Endothelial cell of umbilical vein (primary cell): ENCODE results near the gene SRGAP1.

Experiments used
- EZH2 ChIP-seq: IDR thresholded peaks from 2 replicates; pipeline ENCODE4 v1.6.1; 2012; ENCODE audit warnings: borderline replicate concordance, low read depth, mild to moderate bottlenecking, moderate library complexity, low read length, inconsistent platforms; ENCODE audit not compliant: severe bottlenecking
- GATA2 ChIP-seq: IDR thresholded peaks from 2 replicates; pipeline ENCODE4 v1.7.0; 2011; ENCODE audit warnings: low read depth, mild to moderate bottlenecking, moderate library complexity, mixed read lengths, low read length; ENCODE audit not compliant: insufficient read length, insufficient read depth
- JUN ChIP-seq: IDR thresholded peaks from 2 replicates; pipeline ENCODE4 v1.6.1; 2011; ENCODE audit warnings: borderline replicate concordance, low read depth; ENCODE audit not compliant: insufficient read length, insufficient read depth
- MYC ChIP-seq: IDR thresholded peaks from one replicate; pipeline ENCODE4 v1.6.1; 2011; ENCODE audit warnings: mild to moderate bottlenecking, low read depth, low read length
- POLR2A ChIP-seq: IDR thresholded peaks from 2 replicates; pipeline ENCODE4 v1.6.1; 2012; ENCODE audit warnings: low read depth, mild to moderate bottlenecking, control low read depth, low read length
- POLR2AphosphoS5 ChIP-seq: IDR thresholded peaks from 2 replicates; pipeline ENCODE4 v1.6.1; 2012; ENCODE audit warnings: low read depth, mild to moderate bottlenecking, control low read depth, low read length, moderate library complexity; ENCODE audit not compliant: insufficient read depth
- TF ChIP-seq, protein P1 (sequence below), 2 donors: IDR thresholded peaks; 1 replicate in 1 of 2; 2 replicates in 1 of 2; pipeline ENCODE4 v1.5.1; 2011; ENCODE audit warnings: low read length in 2 of 2, mild to moderate bottlenecking in 2 of 2, moderate library complexity in 2 of 2, control low read depth in 1 of 2, inconsistent platforms in 1 of 2, low read depth in 1 of 2; ENCODE audit not compliant: insufficient read depth in 1 of 2; ENCODE audit errors: extremely low read depth in 1 of 2
- TF ChIP-seq, protein P2 (sequence below): IDR thresholded peaks from 2 replicates; pipeline ENCODE4 v1.6.1; 2011; ENCODE audit not compliant: insufficient read depth, insufficient read length

DNA sequence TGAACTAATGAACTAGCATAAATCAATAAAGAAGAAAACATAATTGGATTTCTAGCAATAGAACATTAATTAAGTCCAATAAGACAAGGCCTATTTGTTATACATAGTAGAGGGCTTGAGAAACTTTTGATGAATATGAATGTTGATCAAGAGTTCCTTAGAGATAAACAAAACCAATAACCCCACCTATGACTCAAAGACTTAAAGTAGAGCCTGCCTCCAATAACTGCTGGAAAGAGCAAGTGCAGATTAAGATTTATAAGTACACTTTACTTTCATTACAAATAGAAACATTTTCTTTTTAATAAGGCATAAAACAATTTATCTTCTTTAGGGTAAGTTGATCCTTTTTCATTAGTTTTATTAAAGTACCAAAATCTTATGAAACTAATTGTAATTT is 185.7 kb downstream of the SRGAP1 start:
- TF ChIP-seq, protein P1, sequence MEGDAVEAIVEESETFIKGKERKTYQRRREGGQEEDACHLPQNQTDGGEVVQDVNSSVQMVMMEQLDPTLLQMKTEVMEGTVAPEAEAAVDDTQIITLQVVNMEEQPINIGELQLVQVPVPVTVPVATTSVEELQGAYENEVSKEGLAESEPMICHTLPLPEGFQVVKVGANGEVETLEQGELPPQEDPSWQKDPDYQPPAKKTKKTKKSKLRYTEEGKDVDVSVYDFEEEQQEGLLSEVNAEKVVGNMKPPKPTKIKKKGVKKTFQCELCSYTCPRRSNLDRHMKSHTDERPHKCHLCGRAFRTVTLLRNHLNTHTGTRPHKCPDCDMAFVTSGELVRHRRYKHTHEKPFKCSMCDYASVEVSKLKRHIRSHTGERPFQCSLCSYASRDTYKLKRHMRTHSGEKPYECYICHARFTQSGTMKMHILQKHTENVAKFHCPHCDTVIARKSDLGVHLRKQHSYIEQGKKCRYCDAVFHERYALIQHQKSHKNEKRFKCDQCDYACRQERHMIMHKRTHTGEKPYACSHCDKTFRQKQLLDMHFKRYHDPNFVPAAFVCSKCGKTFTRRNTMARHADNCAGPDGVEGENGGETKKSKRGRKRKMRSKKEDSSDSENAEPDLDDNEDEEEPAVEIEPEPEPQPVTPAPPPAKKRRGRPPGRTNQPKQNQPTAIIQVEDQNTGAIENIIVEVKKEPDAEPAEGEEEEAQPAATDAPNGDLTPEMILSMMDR (IDR thresholded peaks at IDR 0.05; ENCODE audit: extremely low read depth in 1 of 2, insufficient read depth in 1 of 2, low read depth in 1 of 2, low read length in 2 of 2), result no peak
- TF ChIP-seq EZH2 (no peak), POLR2AphosphoS5 (no peak), GATA2 (no peak), POLR2A (no peak), JUN (no peak), MYC (no peak)
- TF ChIP-seq, protein P2, sequence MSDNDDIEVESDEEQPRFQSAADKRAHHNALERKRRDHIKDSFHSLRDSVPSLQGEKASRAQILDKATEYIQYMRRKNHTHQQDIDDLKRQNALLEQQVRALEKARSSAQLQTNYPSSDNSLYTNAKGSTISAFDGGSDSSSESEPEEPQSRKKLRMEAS, result no peak
